NCI-H510A (cell line): ENCODE results near the gene TMCC1.
"Not testable (repeated sequence)": the region's sequence is repeated elsewhere in the genome, so short reads cannot be mapped to it uniquely, and the experiment has no call there.

ENCODE experiments used
- DNase-seq: peaks from one replicate; lab custom pipeline; 2025; lab: John Stamatoyannopoulos, UW

Gene TMCC1

GRCh38 chr3:129727707-129728106 is 165.8 kb downstream of the TMCC1 start:
- DNase-seq: no peak

GRCh38 chr3:129723558-129724324 is 169.8 kb downstream of the TMCC1 start:
- no peak for DNase-seq

- no peak for DNase-seq
Measured at GRCh38 chr3:129722527-129722926, 171.0 kb downstream of the TMCC1 start.

GRCh38 chr3:129718201-129718600 is 175.3 kb downstream of the TMCC1 start:
- DNase-seq: no peak

GRCh38 chr3:129715854-129716253 is 177.7 kb downstream of the TMCC1 start:
- no peak for DNase-seq

- no peak for DNase-seq
Measured at GRCh38 chr3:129708328-129708861, 185.1 kb downstream of the TMCC1 start.

- no peak for DNase-seq
Measured at GRCh38 chr3:129705274-129705673, 188.2 kb downstream of the TMCC1 start.

GRCh38 chr3:129703913-129704312 is 189.6 kb downstream of the TMCC1 start:
- DNase-seq: no peak

- no peak for DNase-seq
Measured at GRCh38 chr3:129702934-129703712, 190.4 kb downstream of the TMCC1 start.

GRCh38 chr3:129701161-129701560 is 192.3 kb downstream of the TMCC1 start:
- no peak for DNase-seq

- no peak for DNase-seq
Measured at GRCh38 chr3:129699612-129700011, 193.9 kb downstream of the TMCC1 start.

GRCh38 chr3:129699199-129699598 is 194.3 kb downstream of the TMCC1 start:
- no peak for DNase-seq

- no peak for DNase-seq
Measured at GRCh38 chr3:129697229-129697969, 196.1 kb downstream of the TMCC1 start.

GRCh38 chr3:129696430-129696829 is 197.1 kb downstream of the TMCC1 start:
- not testable (repeated sequence) for DNase-seq

- DNase-seq: no peak
Measured at GRCh38 chr3:129695230-129695629, 198.3 kb downstream of the TMCC1 start.

GRCh38 chr3:129694228-129694627 is 199.3 kb downstream of the TMCC1 start:
- DNase-seq: no peak

GRCh38 chr3:129692743-129693142 is 200.8 kb downstream of the TMCC1 start:
- DNase-seq: no peak

GRCh38 chr3:129690963-129691362 is 202.5 kb downstream of the TMCC1 start:
- no peak for DNase-seq

GRCh38 chr3:129690406-129690805 is 203.1 kb downstream of the TMCC1 start:
- peak; percentile 72 for DNase-seq

- DNase-seq: no peak
Measured at GRCh38 chr3:129689036-129689435, 204.5 kb downstream of the TMCC1 start.

- DNase-seq: peak; percentile 77
Measured at GRCh38 chr3:129688271-129688895, 205.1 kb downstream of the TMCC1 start.

- no peak for DNase-seq
Measured at GRCh38 chr3:129687586-129688125, 205.9 kb downstream of the TMCC1 start.
